ENCODE measurements around the gene ST6GALNAC1.
"Not testable (repeated sequence)": the region's sequence is repeated elsewhere in the genome, so short reads cannot be mapped to it uniquely, and the experiment has no call there.

- not testable (repeated sequence) for TF ChIP-seq POLR2A (IDR thresholded peaks at IDR 0.05; ENCODE audit: borderline replicate concordance, extremely low read depth, insufficient read depth, insufficient read length); CTCF (IDR thresholded peaks at IDR 0.05 in 2 of 3, conservative IDR thresholded peaks at IDR 0.05 in 1 of 3; ENCODE audit: borderline replicate concordance in 1 of 3, insufficient read depth in 1 of 3, low read depth in 2 of 3, low read length in 2 of 3)
Measured at GRCh38 chr17:76614064-76614759, 29.3 kb downstream of the ST6GALNAC1 start.

Data from HCT116 (cell line).